ENCODE data around the gene TRAF5.
"Not testable (repeated sequence)": the region's sequence is repeated elsewhere in the genome, so short reads cannot be mapped to it uniquely, and the experiment has no call there.

The TRAF5 gene

DNA sequence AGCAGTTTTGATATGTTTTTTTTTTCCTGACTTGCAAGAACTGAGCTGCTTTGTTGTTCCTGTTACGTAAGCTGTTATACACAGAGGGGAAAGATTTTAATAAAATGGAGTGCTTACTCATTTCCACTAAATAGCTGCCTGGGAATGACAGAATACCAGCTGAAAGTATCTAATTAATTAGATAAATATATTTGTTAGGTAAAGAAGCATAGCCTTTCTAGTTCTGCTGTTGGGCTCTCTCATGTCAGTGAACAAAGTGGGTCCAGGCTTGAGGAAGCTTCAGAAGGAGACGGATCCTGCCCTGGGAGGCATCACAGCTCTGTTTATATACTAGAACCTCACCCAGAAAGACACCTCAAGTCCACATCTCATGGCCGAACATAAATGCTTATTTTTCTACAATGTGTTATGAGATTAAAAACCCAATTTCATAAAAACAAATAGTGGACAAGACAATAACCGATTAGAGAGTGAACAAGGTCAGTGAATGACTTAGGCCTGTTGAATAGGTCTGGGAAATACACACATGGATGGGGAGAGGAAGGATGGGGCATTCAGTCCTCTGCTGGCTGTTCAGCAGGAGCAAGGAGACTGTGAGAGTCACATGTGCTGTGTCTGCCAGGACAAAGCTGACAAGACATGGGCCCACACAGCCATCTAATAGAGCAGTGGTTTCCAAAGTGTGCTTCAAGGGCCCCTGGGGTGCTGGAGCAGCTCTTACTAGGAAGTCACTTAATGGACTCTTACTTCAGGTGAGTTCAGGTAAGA lies 20.6 kb downstream of the TRAF5 start:
- DNase-seq (ENCODE audit: low spot score) = no peak

DNA sequence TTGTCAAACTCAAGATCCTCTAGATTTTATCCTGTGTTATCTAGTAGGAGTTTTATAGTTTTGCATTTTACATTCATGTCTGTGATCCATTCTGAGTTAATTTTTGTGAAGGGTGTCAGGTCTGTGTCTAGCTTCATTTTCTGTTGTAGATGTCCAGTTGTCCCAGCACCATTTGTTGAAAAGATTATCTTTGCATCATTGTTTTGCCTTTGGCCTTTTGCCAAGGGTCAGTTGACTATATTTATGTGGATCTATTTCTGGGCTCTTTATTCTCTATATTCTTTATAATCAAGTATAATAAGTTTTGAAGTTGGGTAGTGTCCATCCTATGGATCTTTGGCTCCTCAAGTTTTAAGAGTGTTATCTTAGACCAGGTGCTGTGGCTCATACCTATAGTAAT lies 21.9 kb downstream of the TRAF5 start:
- no peak for DNase-seq (ENCODE audit: low spot score)

DNA sequence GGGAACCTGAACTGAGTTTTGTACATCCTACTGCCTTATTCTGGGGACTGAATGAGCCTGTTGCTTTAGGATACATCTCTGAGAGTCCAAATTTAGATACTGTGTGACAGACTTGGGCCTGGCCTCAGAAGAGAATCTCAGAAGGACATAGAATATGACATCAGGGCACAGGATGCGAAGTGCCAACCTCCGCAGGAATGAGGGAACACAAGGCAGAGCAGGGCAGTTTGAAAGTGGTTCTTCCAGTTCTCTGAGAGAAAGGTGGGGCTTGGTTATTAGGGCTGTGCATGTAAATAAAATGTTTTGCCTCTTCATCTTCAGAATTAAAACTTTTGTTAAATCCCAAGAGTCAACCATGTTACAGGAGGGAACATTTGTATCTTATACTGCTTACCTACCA lies 23.1 kb downstream of the TRAF5 start:
- DNase-seq (ENCODE audit: low spot score) = no peak

DNA sequence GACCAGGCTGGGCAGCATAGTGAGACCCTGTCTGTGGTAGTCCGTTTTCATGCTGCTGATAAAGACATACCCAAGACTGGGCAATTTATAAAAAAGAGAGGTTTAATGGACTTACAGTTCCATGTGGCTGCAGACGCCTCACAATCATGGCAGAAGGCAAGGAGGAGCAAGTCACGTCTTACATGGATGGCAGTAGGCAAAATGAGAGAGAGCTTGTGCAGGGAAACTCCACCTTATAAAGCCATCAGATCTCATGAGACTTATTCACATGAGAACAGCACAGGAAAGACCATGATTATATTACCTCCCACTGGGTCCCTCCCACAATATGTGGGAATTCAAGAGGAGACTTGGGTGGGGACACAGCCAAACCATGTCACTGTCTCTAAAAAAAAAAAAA lies 25.4 kb downstream of the TRAF5 start:
- not testable (repeated sequence) for DNase-seq (ENCODE audit: low spot score)

DNA sequence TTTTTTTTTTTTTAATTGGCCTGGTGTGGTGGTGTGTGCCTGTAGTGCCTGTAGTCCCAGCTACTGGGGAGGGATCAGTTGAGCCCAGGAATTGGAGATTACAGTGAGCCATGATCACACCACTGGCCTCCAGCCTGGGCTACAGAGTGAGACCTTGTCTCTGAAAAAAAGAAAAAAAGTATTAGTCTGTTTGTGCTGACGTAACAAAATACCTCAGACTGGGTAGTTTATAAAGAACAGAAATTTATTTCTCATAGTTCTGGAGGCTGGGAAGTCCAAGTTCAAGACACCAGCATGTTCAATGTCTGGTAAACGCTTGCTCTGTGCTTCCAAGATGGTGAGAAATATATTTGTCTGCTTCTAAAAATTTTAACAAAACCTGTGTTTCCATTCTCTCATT lies 25.8 kb downstream of the TRAF5 start:
- no peak for DNase-seq (ENCODE audit: low spot score)

DNA sequence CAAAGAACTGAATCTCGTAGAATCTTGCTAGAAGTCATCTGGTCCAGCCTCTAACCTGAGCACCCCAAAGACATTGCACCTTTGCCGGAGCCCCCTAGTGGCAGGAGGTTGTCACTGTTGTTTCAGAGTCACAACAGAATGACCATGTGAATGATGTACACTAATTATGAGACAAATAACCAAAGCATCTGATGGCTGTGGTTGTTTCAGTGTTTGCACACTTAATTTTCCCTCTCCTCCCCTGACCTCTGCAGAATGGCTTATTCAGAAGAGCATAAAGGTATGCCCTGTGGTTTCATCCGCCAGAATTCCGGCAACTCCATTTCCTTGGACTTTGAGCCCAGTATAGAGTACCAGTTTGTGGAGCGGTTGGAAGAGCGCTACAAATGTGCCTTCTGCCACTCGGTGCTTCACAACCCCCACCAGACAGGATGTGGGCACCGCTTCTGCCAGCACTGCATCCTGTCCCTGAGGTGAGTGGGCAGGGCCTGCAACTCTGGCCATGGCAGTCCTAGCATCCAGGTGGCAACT lies 26.4 kb downstream of the TRAF5 start:
- peak; percentile 99 for DNase-seq (ENCODE audit: low spot score)

DNA sequence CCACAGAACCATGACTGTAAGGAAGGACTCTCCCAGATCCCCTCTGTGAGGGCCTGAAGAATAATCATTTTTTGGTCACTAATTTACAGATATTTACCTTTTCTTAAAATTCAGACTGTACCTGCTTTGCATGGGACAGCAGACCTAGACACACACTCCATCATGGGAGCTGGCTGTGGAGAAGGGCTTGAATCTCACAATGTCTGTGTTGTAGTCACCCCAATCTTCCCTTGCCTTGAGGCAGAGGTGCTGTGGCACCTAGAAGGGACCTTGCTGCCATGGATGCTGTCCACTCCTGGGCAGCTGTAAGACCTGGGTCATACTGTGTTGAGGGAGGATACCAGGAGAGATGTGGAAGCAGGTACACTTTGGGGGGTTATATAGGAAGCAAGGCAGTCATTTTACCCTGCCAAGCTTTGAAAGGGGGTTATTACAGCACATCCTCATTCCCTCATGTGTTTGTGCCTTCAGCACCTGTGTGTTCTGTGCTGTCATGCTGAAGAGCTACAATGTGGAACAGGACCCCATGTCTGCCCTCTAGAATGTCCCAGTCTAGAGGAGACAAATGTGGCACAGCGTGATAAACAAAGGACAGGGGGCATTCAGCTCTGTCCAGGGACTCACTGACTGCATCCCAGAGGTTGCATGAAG lies 27.1 kb downstream of the TRAF5 start:
- DNase-seq (ENCODE audit: low spot score) = no peak

DNA sequence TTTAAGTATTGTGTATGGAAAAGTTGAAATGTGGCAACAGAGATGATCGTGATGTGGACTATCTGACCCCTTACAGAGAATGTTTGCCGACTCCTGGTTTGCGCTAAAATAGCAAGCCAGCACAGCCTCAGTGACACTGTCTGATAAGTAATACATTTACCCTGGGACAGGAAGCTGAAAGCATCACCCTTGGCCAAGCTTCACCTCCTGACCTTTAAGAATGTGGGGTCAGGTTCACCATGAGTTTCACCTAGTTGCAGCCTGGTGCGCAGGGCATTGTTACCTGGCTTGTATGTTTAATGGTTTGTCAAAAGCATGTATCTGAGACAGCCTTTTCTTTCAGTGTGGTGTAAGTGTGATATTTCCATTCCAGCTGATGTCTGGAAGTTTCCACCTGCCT lies 29.2 kb downstream of the TRAF5 start:
- DNase-seq (ENCODE audit: low spot score) = no peak

DNA sequence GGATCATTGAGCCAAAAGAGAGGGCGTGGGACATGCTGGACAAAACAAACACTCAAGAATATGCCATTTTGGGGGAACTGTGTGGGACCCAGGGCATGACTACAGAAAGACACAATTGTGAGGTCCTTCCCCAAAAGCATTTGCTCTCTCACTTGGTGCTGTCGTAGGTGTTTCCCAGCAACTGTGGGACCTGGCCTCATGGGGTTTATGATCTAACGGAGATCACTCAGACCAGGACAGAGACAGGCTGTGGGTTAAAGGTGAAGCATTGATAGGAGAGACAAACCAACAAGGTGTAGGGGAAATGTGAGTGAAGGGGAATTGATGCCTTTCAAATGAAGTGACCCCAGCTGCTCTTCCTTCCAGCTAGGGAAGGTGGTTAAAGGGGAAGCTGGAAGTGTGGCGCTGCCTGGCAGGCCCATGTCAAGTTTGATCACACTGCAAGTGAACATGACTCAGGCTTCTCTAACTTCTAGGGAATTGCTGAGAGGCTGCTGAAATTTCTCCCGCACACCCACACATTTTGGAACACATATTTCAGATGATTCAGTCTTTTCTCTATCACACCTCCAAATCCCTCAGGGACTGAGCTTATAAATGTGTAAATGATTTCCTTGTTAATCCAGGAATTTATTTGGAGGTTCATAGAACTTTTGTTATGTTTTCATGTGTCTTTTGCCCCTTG lies 30.2 kb downstream of the TRAF5 start:
- no peak for DNase-seq (ENCODE audit: low spot score)

DNA sequence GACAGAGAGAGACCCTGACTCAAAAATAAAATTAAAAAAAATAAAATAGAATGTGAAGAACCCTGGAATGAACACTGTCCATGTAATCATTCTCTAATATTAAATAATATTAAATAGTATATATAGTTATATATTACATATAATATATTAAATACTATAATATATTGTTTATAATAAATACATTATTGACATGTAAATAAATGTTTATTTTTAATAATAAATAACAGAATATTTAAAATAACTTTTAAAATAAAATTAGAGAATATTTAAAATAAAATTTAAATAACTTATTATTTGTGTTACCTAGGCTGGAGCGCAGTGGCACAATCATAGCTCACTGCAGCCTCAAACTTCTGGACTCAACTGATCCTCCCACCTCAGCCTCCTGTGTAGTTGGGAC lies 32.1 kb downstream of the TRAF5 start:
- no peak for DNase-seq (ENCODE audit: low spot score)

DNA sequence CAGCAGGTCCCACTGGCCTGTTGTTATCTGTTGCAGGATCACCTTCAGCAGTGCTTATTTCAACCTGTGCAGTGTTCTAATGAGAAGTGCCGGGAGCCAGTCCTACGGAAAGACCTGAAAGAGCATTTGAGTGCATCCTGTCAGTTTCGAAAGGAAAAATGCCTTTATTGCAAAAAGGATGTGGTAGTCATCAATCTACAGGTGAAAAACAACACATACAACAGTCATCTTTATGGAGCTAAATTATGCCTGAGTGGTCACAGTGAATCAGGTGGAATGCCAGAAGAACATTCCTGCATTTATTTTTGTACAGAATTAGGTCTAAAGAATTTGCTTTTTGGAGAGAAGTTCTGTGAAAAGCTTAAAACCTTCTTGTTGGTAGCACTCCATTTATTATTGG lies 33.2 kb downstream of the TRAF5 start:
- DNase-seq (ENCODE audit: low spot score) = no peak

DNA sequence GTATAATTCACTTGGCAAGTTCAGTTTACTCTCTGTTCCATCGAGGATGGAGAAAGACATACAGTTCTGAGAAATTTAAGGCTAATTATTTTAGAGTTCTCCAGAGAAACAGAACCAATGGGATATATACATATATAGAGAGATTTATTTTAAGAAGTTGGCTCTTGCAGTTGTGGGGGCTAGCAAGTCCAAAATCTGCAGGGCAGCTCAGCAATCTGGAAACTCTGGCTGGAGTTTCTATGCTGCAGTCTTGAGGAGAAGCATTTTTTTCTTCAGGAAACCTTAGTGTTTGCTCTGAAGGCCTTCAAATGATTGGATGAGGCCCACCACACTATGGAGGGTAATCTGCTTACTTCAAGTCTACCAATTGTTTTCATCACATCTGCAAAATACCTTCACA lies 34.6 kb downstream of the TRAF5 start:
- no peak for DNase-seq (ENCODE audit: low spot score)

DNA sequence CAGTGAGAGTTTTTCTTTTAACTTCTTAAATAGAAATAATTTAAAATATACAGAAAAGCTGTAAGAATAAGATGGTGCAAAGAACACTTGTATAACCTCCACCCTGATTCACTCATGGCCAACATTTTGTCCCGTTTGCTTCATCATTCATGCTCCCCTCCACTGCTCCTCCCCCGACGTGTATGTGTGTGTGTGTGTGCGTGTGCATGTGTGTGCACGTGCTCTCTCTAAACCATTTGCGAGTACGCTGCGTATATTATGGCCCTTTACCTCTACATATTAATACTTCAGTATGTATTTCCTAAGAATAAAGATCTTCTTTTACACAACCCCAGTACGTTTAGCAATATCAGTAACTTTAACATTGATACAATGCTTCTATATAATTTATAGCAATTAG lies 43.0 kb downstream of the TRAF5 start:
- DNase-seq (ENCODE audit: low spot score) = no peak

DNA sequence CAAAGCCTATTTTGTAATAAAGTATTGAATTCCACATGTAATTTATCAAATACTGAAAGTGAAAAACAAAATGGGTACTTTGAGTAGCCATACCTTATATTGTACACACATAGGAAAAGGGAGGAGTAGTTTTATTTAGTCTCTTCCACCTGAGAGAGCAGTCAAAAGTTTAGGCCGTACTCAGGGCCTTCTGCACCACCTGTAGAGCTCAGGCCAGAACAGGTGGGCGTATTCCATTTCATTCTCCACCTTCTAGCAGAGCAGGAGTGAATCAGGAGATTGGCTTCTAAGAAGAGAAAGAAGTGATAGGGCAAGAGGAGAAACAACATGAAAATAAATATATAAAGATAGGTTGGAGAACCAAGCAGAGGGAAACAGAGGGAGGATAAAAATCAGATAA lies 44.0 kb downstream of the TRAF5 start:
- no peak for DNase-seq (ENCODE audit: low spot score)

DNA sequence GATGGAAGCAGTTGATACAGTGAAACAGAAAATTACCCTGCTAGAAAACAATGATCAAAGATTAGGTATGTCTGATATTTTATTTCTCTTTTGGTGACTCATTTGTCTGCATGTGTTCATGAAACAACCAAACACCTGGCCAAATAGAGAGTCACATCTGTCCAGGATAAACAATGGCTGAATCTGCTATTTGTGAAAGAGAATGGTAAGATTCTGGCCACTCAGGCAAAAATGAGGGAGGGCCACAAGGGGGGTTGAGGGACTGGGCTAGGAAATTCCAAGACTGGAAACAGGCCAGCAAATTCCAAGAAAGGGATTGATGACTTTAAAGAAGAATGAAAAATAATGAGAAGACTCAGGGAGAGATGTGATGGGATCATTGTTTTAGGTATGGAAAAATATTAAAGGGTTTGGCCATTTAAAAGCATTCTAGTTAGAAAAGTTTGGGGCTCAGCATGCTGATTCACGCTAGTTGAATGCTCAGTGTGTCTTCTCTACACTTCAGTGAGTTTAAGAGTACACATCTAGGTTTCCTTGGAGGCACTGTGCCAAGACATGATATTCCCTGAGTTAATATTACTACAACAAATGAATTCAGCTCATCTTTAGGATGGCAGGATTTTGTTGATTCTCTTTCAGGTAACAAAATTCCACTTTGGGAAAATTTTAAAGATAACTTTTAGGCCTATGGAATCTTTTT lies 44.9 kb downstream of the TRAF5 start:
- DNase-seq (ENCODE audit: low spot score) = peak; percentile 11

DNA sequence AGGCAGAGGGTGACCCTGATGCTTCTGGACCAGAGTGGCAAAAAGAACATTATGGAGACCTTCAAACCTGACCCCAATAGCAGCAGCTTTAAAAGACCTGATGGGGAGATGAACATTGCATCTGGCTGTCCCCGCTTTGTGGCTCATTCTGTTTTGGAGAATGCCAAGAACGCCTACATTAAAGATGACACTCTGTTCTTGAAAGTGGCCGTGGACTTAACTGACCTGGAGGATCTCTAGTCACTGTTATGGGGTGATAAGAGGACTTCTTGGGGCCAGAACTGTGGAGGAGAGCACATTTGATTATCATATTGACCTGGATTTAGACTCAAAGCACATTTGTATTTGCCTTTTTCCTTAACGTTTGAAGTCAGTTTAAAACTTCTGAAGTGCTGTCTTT lies 45.8 kb downstream of the TRAF5 start:
- no peak for DNase-seq (ENCODE audit: low spot score)

DNA sequence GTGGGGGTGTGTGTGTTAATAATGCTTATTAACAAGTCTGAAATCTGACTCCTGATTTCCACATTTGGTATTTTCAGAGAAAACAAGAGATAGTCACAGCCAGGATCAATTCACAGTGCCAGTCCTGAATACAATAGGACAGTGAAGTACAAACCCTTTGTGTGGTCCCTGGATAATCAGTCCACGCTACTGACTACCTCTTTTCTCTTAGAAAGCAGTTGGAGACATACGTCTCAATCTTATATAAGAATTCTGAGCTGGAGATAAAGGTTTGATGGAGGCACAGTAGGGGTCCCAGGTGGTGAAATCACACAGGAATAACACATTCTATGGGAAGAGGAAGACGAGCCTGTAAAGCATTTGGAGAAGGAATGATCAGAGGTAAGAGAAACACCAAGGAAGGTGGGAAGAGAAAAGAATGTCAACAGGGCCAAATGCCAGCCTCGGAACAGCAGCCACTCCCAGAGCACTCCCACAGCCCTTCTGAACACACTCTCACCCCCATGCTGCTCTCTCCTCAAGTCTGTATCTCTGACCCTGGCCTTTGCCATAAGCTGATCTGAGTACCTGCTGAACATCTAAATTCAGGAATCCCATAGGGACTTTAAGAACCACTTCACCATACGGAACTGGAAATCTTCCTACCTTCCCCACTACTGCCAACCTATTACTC lies 48.6 kb downstream of the TRAF5 start:
- no peak for DNase-seq (ENCODE audit: low spot score)

DNA sequence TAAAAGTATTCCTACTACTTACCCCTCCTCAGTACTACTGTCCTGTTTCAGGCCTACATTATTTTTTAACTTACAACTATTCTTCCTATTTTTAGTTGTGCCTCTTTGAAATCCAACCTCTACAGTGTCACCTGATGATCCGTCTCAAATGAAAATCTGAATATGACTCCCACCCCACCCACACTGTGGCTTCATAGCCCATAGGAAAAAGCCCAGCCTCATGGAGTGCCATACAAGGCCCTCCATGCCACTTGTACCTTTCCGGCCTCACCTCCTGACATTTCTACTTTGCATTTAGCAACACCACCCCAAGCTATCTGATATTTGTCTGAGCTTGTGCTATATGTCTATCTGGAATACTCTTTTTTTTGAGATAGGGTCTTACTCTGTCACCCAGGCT lies 49.3 kb downstream of the TRAF5 start:
- DNase-seq (ENCODE audit: low spot score) = no peak

DNA sequence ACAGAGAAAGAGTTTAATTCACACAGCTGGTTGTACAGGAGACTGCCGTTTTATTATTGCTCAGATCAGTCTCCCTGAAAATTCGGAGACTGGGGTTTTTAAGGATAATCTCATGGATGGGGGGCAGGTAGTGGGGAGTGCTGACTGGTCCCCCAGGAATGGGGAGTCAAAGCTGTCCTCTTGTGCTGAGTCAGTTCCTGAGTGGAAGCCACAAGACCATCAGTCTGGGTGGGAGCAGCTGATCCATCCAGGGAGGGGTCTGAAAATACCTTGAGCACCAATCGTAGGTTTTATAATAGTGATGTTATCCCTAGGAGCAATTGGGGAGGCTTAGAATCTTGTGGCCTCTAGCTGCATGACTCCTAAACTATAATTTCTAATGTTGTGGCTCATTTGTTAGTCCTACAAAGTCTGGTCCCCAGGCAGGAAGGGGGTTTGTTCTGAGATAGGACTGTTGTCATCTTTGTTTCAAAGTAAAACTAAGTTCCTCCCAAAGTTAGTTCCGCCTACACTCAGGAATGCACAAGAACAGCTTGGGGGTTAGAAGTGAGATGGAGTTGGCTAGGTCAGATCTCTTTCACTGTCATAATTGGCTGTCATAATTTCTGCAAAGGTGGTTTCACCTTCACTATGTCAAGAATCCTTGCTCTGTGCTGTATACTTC lies 50.3 kb downstream of the TRAF5 start:
- no peak for DNase-seq (ENCODE audit: low spot score)

DNA sequence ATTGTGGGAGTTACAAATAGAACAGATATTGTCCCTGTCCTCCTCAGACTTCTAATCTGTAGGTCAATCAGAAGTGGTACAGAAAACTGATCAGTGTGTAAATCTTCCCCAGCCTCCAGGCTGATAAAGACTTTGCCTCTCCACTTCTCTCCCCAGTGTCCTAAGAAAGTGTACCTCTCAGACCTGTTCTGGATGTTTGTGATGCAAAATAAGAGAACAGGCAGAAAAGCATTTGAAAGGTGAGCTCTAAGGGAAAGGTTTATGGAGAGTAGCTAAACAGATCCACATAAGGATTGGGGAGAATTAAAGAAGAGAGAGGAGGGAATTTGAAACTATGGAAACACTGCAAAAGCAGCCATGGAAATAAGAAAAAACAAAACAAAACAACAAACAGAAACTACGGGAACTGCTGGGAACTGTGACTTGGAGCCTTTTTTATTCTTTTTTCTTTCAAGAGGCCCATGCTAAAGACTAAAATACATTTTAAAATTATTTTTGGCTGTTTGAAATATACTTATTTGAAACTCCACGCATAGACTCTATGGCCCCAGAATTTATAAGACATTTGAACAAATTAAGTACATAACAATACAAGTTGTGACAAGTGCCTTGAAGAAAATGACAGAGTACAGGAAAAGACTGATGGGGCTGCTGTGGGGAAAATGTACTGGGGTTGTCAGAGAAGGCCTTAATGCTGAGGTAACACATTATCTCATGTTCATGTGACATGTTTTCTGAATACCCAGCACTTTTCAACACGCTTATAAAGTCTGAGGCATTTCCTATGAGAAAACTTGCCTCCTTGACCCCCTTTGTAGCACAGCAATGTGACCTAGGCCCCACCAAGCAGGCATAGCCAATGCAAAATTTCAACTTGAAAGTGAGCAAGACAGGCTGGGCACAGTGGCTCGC lies 51.2 kb downstream of the TRAF5 start:
- DNase-seq (ENCODE audit: low spot score) = no peak
